Activated CD4-positive, alpha-beta T cell treated with anti-CD3 and anti-CD28 coated beads, Interleukin-2, Interleukin-6, amounts not matched to agents 100 ng/mL and 50 ng/mL, durations not matched to agents 16 hours and 8 hours (primary cell): ENCODE results near the gene CBX7.

Source experiments
- DNase-seq: peaks from one replicate; pipeline ENCODE4 v3.0.0-alpha.2; 2020

CBX7 gene

GRCh38 chr22:39152511-39153219 is at the start of gene CBX7:
Gene CBX7 (minus strand): TSS chr22:39152680. CDS start chr22:39152444, 236 bp downstream.
- peak; percentile 95 for DNase-seq

GRCh38 chr22:39197578-39197977 is 45.1 kb upstream of the CBX7 start:
- DNase-seq = no peak

DNA sequence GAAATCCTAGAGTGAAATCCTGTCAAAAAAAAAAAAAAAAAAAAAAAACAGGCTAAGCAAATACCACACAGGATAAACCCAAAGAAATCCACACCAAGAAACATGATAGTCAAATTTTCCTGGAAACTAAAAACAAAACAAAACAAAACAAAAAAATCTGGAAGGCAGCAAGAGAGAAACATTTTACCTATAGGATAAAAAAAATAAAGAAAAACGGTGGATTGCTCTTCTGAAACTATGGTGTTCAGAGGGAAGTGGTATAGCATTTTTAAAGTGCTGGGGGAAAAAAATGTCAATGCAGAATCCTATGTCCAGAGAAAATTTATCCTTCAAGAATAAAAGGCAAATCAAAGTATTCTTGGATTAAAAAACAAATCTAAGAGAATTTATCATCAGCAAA is 41.6 kb upstream of the CBX7 start:
- DNase-seq = no peak

GRCh38 chr22:39188809-39189208 is 36.3 kb upstream of the CBX7 start:
- no peak for DNase-seq

DNA sequence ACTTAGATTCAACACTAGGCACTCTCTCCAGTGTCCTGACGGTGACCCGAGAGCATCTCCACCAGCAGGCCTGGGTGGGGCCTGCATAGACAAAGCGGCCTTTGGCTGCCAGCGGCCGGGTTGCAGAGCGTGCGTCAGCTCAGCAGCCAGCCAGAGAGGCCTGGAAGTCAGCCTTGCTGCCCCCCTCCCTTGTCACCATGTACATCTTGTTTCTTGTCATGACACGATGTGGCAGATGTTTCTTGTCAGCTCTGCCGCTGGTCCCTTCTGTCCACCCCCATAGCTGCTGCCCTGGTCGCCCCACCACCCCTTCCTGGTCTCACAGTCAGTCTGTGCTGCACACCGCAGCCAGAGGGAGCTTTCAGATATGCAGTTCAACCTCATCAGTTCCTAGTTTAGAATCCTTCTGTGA is 33.1 kb upstream of the CBX7 start:
- no peak for DNase-seq

- no peak for DNase-seq
Measured at GRCh38 chr22:39184586-39185577, 32.4 kb upstream of the CBX7 start.

GRCh38 chr22:39183991-39184585 is 31.6 kb upstream of the CBX7 start:
- no peak for DNase-seq

- DNase-seq = no peak
Measured at GRCh38 chr22:39182478-39183030, 30.1 kb upstream of the CBX7 start.

- DNase-seq = no peak
Measured at GRCh38 chr22:39181778-39182177, 29.3 kb upstream of the CBX7 start.

- DNase-seq = no peak
Measured at GRCh38 chr22:39181356-39181755, 28.9 kb upstream of the CBX7 start.

DNA sequence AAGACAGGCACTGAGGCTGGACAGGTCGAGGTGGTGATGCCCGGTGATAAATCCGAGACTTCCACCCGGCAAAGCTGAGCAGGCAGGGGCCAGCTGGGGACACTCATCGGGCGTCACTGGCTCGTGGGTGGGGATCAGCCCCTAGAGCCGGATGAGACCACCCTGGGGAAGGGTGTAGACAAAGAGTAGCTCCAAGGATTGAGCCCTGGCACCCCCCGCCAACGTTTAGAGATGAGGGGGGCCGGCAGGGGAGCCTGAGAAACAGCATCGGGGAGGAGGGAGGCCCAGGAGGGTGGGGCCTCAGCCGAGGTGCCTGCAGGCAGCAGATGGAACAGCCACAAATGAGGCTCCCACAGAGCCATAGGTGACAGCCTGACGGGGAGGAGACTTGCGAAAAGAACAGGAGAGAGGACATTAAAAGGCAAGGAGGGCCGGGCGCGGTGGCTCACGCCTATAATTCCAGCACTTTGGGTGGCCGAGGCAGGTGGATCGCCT is 27.4 kb upstream of the CBX7 start:
- DNase-seq = no peak

DNA sequence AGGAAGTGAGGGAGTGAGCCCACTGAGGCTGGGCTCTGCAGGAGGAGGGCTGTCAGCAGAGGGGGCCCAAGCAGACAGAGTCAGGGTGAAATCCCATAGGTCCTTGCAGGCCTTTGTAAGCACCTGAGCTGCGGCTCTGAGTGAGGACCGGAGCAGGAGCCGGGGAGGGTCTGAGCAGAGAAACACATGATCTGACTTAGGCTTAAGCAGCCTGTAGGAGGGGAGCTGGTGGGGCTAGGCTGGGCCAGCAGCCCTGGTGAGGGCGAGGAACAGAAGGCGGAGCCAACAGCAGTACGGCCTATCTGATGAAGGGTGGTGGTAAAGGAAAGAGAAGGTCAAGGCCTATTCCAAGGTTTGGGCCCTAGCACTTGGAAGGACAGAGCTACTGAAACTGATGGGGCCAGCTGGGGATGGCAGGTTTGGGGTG is 26.9 kb upstream of the CBX7 start:
- DNase-seq = no peak

DNA sequence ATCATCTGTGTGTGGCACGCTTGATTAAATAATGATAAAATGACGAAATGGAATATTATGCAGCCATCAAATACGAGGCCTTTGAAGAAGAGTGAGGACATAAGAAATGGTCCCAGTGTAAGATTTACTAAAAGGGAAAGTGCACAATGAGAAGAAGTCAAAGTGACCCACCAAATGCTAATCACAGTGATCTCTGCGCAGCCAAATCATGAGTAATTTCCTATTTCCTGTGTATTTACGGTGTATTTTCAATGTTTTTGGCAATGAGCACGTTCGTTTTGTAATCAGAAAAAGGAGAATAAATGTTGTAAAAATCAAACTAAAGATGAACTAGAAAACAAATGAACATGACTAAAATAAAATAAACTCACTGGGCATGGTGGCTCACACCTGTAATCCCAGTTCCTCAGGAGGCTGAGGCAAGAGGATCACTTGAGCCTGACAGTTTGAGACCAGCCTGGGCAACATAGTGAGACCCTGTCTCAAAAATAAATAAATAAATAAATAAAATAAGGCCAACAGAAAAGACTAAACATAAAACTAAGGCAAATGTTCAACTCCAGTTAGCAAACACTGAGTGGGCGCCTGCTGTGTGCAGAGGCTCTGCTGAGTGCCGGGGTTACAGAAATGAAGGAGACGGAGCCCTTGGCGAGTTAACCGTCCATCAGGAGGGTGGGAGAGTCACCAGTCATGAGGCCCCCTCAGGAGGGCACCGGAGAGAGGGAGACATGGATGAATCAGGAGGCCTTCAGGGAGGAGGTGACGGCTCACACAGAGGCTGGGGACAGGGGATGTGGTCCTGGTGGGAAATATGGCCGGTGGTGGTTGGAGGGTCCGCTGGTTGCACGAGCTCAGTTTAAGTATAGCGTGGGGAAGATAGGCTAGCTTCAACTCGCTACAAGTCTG is 26.0 kb upstream of the CBX7 start:
- peak; percentile 30 for DNase-seq

DNA sequence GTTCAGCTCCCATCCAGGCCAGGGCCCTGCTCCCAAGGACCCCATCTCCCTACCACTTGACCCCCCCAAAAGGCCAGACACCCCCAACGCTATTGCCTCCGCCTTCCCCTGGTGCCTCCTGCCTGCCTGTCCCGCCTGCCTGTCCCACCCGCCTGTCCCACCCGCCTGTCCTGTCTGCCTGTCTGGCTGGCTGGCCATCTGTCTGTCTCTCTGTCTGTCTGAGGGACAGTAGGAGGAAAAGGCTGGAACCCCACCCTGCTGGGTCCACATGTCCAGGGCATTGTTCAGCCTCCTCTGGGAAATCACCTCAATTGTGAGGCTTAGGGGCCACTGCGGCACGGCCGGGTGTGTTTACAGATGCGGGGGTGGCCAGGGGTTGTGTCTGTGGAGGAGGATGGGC is 25.3 kb upstream of the CBX7 start:
- no peak for DNase-seq

DNA sequence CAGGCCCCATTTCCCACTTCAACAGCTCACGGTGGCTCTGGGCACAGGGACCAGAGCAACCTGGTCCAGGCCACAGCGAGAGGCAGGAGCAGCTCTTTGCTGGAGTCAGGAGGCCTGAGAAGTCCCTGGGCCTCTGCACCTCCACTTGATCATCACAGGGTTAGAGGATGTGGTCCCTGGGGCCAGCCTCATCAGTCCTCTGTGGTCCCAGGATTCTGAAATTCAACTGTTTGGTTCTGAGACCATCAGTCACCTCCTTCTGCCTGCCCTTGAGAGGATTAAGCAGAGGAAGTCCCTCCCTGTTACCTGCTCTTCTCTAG is 24.9 kb upstream of the CBX7 start:
- DNase-seq = no peak

GRCh38 chr22:39176714-39177455 is 24.4 kb upstream of the CBX7 start:
- no peak for DNase-seq

GRCh38 chr22:39176143-39176713 is 23.7 kb upstream of the CBX7 start:
- no peak for DNase-seq

- DNase-seq = no peak
Measured at GRCh38 chr22:39175353-39176142, 23.1 kb upstream of the CBX7 start.

GRCh38 chr22:39174498-39175352 is 22.2 kb upstream of the CBX7 start:
- DNase-seq = peak; percentile 67
